Psoas muscle (tissue), 8 donors: Measurements from ENCODE around the gene VPS16. TPM values are rescaled to one million over a fixed set of nuclear protein-coding genes. Genes with fewer than 3 reads are reported as not detected.
"Not testable (repeated sequence)": the region's sequence is repeated elsewhere in the genome, so short reads cannot be mapped to it uniquely, and the experiment has no call there.

Experiments
- ATAC-seq, 4 donors: fragments of 200-7000 bp; cut with Tn5 transposase; one replicate each; pipeline ENCODE4 v1.9.1; 2020; ENCODE audit warnings: moderate library complexity in 3 of 4, mild to moderate bottlenecking in 2 of 4
- DNase-seq, 2 donors: peaks; one replicate each; pipeline ENCODE4 v3.0.0-alpha.2; 2020
- H3K27ac ChIP-seq: fragments of 200-600 bp; one replicate; pipeline ENCODE4 v1.8.0; 2022
- H3K27me3 ChIP-seq, 3 donors: fragments of 200-600 bp in 1 of 3; one replicate each; pipeline versions ENCODE4 v1.6.1 to v1.8.0; 2013 to 2022; ENCODE audit warnings: low read length in 2 of 3, mild to moderate bottlenecking in 2 of 3, moderate library complexity in 1 of 3; ENCODE audit not compliant: insufficient read depth in 3 of 3
- H3K36me3 ChIP-seq, 2 donors: fragments of 200-600 bp in 1 of 2; one replicate each; pipeline versions ENCODE4 v1.6.1 to v1.8.0; 2013 to 2022; ENCODE audit warnings: low read depth in 1 of 2, mild to moderate bottlenecking in 1 of 2, moderate library complexity in 1 of 2; ENCODE audit not compliant: insufficient read depth in 1 of 2
- H3K4me1 ChIP-seq: fragments of 200-600 bp; one replicate; pipeline ENCODE4 v1.8.0; 2022
- H3K4me3 ChIP-seq: fragments of 200-600 bp; one replicate; pipeline ENCODE4 v1.8.0; 2022; ENCODE audit warnings: mild to moderate bottlenecking
- H3K9me3 ChIP-seq: fragments of 200-600 bp; one replicate; pipeline ENCODE4 v1.8.0; 2022
- CTCF ChIP-seq: fragments of 200-600 bp; IDR thresholded peaks from one replicate; pipeline ENCODE4 v1.8.0; 2022; ENCODE audit warnings: antibody characterized with exemption
- WGBS, 3 donors: extraction: QIAGEN DNeasy Blood & Tissue Kit; methylation state at CpG; one replicate each; pipeline versions ENCODE4 v1.1.6 to v1.1.7; 2013; 5-methylcytosine and 5-hydroxymethylcytosine counted together
- intact Hi-C, 2 donors: fragments of 100-400 bp; cut with DNase I; formaldehyde crosslinking; loops; one replicate each; pipeline versions ENCODE4 v1.11.0 to v1.14.2; 2022
- polyA plus RNA-seq, 3 donors: library from polyadenylated mRNA; stranded (reverse); fragments of 200-250 nt; gene quantifications; one replicate each; pipeline ENCODE4 v1.2.3, GENCODE V29; 2013
- total RNA-seq, 4 donors: library from RNA; stranded (reverse); fragmentation: NEBNext Ultra II Directional in 2 of 4; extraction: Animal tissue kit (Norgen Biotek cat#: 25700) in 2 of 4; gene quantifications; one replicate each; pipeline versions ENCODE4 v1.2.1 to v1.2.4, GENCODE V29; 2021 to 2023
- donor health status: healthy with polysubstance abuse.
- donor health status: DM: no; HTN: no; CAD: no; lungs with moderate emphysema.
- donor health status: Bipolar disorder and iron deficiency.
- donor health status: healthy.
- donor health status: DM: yes; HTN: yes; CAD: no.
- donor health status: DM: no; HTN: no; CAD: no.
- donor health status: DM: no; HTN: no; CAD: no.
- donor health status: DM: yes; HTN: yes; CAD: no.

Gene VPS16
- total and polyA plus RNA-seq, 7 donors: 17.1 to 25.5 (median 20.2) TPM

GRCh38 chr20:2829376-2829775 is 11.2 kb upstream of the VPS16 start:
- Histone ChIP-seq H3K36me3 (no peaks in the 10 kb centered on the region), H3K27me3 (peaks cover 0 to 30% (median 0%) of the 10 kb centered on the region in 3 donors), H3K27ac (no peak overlapping the region), H3K4me3 (no peak overlapping the region), H3K9me3 (no peaks in the 10 kb centered on the region), H3K4me1 (no peaks in the 10 kb centered on the region)
- ATAC-seq: no peak
- TF ChIP-seq CTCF: no peak
- DNase-seq: no peak
- intact Hi-C loops: no loop called here
- WGBS, 3 donors: 66 to 74% (median 68%) methylated on average over 6 of the region's 6 CpGs

GRCh38 chr20:2831206-2831605 is 9.3 kb upstream of the VPS16 start:
- ATAC-seq, DNase-seq, H3K9me3 ChIP-seq, H3K4me1 ChIP-seq, intact Hi-C loops, H3K4me3 ChIP-seq, H3K27ac ChIP-seq: not testable (repeated sequence)
- Histone ChIP-seq H3K27me3 (peaks cover 0 to 24% (median 0%) of the 10 kb centered on the region in 3 donors), H3K36me3 (peaks cover 0 to 10% of the 10 kb centered on the region in 2 donors)
- 73 to 82% (median 74%) methylated on average over 6 to 7 of the region's 7 CpGs for WGBS, 3 donors

- intact Hi-C loops: no loop called here
- Histone ChIP-seq H3K9me3 (no peaks in the 10 kb centered on the region), H3K27me3 (no peaks in the 10 kb centered on the region), H3K36me3 (peaks cover 0 to 23% of the 10 kb centered on the region in 2 donors), H3K4me3 (no peak overlapping the region), H3K4me1 (no peaks in the 10 kb centered on the region), H3K27ac (no peak overlapping the region)
- ATAC-seq: no peak
- 69 to 88% (median 82%) methylated on average over 1 of the region's 1 CpG for WGBS, 3 donors
- no peak for TF ChIP-seq CTCF
- DNase-seq: no peak
Observed at GRCh38 chr20:2833761-2834160, 6.8 kb upstream of the VPS16 start.

- H3K27me3 ChIP-seq: no peaks in the 10 kb centered on the region
- 91 to 96% (median 94%) methylated on average over 14 of the region's 14 CpGs for WGBS, 3 donors
- no peaks in the 10 kb centered on the region for H3K4me1 ChIP-seq
- intact Hi-C loops: no loop called here
- no peak for TF ChIP-seq CTCF
- peaks cover 0 to 24% of the 10 kb centered on the region in 2 donors for H3K36me3 ChIP-seq
- H3K4me3 ChIP-seq: no peak overlapping the region
- H3K27ac ChIP-seq: no peak overlapping the region
- H3K9me3 ChIP-seq: no peaks in the 10 kb centered on the region
- DNase-seq: no peak
- no peak for ATAC-seq
Observed at GRCh38 chr20:2834401-2835110, 6.0 kb upstream of the VPS16 start.

- Histone ChIP-seq H3K4me1 (peaks cover 4% of the 10 kb centered on the region), H3K27ac (no peak overlapping the region), H3K27me3 (no peaks in the 10 kb centered on the region), H3K36me3 (peaks cover 0 to 24% of the 10 kb centered on the region in 2 donors), H3K4me3 (no peak overlapping the region), H3K9me3 (no peaks in the 10 kb centered on the region)
- intact Hi-C loops: no loop called here
- TF ChIP-seq CTCF: no peak
- 83 to 93% (median 86%) methylated on average over 6 of the region's 6 CpGs for WGBS, 3 donors
- DNase-seq: no peak
- ATAC-seq: no peak
Observed at GRCh38 chr20:2835331-2835796, 5.2 kb upstream of the VPS16 start.
